Transverse colon (tissue), 4 donors: ENCODE data around the gene FLT1.

ENCODE experiments used
- EP300 ChIP-seq: sonication (generic); formaldehyde crosslinking; IDR thresholded peaks from one replicate; pipeline ENCODE4 v1.6.1; 2017; ENCODE audit warnings: antibody characterized with exemption, low read depth
- POLR2AphosphoS5 ChIP-seq, 3 donors: sonication (generic); formaldehyde crosslinking; IDR thresholded peaks; one replicate each; pipeline ENCODE4 v1.6.1; 2016; ENCODE audit warnings: antibody characterized with exemption in 3 of 3
- TF ChIP-seq, protein P1 (sequence below), 5 experiments: fragments of 200-600 bp in 3 of 5; fragments of 450-650 bp in 2 of 5; sonication (generic) in 3 of 5; IDR thresholded peaks; 1 replicate in 2 of 5; 2 replicates in 3 of 5; pipeline ENCODE4 v1.5.1; 2016 to 2017; ENCODE audit warnings: antibody characterized with exemption in 5 of 5, inconsistent platforms in 3 of 5, mild to moderate bottlenecking in 2 of 5, moderate library complexity in 1 of 5

DNA sequence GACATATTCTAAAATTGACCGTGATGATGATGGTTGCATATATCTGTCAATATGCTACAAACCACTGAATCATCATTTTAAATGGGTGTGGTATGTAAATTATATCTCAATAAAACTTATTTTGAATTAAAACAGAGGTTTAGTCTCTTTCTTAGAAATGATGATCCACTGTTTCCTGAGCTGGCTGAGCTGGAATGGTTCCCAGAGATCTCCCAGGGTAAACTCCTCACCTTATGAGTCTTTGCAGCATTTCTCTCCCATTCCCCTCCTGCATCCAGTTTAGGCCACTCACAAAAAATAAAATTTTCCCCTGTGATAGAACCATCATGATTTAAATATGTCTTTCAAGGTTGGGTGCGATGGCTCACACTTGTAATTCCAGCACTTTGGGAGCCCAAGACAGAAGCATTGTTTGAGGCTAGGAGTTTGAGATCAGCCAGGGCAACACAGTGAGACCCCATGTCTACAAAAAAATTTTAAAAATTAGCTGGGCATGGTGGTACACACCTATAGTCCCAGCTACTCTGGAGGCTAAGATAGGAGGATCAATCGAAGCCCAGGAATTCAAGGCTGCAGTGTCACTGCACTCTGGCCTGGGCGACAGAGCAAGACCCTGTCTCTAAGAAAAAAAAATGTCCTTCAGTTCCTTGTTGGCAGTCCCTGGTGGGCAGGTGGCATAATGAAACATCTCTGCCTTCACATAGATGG lies 46.1 kb downstream of the FLT1 start:
- no peak for TF ChIP-seq EP300
- TF ChIP-seq, protein P1, sequence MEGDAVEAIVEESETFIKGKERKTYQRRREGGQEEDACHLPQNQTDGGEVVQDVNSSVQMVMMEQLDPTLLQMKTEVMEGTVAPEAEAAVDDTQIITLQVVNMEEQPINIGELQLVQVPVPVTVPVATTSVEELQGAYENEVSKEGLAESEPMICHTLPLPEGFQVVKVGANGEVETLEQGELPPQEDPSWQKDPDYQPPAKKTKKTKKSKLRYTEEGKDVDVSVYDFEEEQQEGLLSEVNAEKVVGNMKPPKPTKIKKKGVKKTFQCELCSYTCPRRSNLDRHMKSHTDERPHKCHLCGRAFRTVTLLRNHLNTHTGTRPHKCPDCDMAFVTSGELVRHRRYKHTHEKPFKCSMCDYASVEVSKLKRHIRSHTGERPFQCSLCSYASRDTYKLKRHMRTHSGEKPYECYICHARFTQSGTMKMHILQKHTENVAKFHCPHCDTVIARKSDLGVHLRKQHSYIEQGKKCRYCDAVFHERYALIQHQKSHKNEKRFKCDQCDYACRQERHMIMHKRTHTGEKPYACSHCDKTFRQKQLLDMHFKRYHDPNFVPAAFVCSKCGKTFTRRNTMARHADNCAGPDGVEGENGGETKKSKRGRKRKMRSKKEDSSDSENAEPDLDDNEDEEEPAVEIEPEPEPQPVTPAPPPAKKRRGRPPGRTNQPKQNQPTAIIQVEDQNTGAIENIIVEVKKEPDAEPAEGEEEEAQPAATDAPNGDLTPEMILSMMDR (IDR thresholded peaks at IDR 0.05) = no peak
- no peak for TF ChIP-seq POLR2AphosphoS5 (IDR thresholded peaks at IDR 0.05)
